ENCODE measurements around the gene RBM12. TPM values are rescaled to one million over a fixed set of nuclear protein-coding genes. Genes with fewer than 3 reads are reported as not detected.

RBM12 gene
- total RNA-seq, 2 experiments from 2014 or later, result 91.7 to 95.2 TPM

DNA sequence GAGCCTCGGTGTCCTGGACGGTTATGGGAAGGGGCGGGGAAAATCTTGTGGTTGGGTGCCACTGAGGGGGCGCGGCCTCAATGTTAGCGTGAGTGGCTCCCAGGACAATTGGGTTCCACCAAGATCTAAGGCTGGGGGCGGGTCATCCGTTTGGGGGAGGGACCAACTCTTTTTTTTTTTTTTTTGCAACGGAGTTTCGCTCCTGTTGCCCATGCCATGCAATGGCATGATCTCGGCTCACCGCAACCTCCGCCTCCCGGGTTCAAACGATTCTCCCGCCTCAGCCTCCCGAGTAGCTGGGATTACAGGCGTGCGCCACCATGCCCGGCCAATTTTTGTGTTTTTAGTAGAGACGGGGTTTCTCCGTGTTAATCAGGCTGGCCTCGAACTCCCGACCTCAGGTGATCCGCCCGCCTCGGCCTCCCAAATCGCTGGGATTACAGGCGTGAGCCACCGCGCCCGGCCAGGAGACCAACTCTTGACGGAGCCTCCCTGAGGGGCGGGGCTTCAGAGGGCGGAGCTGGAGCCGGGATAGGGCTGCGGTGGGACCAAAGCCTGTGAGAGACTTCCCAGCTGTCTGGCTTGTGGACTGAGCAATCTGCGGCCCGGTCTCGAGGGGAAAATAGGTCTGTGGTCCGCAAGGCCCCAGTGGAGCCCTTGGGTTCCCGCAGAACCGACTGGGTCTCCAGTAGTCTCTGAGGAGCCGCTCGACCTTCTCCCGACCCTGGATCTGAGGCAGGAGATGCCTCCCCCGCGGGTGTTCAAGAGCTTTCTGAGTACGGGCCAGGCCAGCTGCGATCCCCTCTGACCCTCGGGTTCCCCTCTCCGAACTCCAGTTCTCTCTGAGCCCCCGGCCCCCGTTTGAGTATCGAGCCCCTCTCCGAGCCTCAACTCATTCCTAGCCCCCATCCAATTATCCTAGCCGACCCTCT lies 48.0 kb downstream of the RBM12 start:
- TF ChIP-seq, protein P1, sequence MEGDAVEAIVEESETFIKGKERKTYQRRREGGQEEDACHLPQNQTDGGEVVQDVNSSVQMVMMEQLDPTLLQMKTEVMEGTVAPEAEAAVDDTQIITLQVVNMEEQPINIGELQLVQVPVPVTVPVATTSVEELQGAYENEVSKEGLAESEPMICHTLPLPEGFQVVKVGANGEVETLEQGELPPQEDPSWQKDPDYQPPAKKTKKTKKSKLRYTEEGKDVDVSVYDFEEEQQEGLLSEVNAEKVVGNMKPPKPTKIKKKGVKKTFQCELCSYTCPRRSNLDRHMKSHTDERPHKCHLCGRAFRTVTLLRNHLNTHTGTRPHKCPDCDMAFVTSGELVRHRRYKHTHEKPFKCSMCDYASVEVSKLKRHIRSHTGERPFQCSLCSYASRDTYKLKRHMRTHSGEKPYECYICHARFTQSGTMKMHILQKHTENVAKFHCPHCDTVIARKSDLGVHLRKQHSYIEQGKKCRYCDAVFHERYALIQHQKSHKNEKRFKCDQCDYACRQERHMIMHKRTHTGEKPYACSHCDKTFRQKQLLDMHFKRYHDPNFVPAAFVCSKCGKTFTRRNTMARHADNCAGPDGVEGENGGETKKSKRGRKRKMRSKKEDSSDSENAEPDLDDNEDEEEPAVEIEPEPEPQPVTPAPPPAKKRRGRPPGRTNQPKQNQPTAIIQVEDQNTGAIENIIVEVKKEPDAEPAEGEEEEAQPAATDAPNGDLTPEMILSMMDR (IDR thresholded peaks at IDR 0.05), result no peak
- H3K27me3 Mint-ChIP-seq, result no peaks in the 10 kb centered on the region
- Histone ChIP-seq H3K4me3 (ENCODE audit: low read length) (peak overlapping the region; percentile 57), H3K4me1 (ENCODE audit: insufficient read depth, low read length) (peaks cover 45% of the 10 kb centered on the region), H3K36me3 (ENCODE audit: insufficient read depth, low read length) (no peaks in the 10 kb centered on the region), H3K9me3 (ENCODE audit: control insufficient read depth in 1 of 2, insufficient read depth in 1 of 2, low read length in 2 of 2) (no peaks in the 10 kb centered on the region), H3K27me3 (ENCODE audit: control insufficient read depth in 1 of 2, insufficient read depth in 2 of 2, low read length in 2 of 2) (no peaks in the 10 kb centered on the region), H3K27ac (ENCODE audit: low read depth in 1 of 2, low read length in 2 of 2) (no peak overlapping the region)
- DNase-seq (peak in 10 of 14 experiments; percentile 26 to 100 (median 50)), ATAC-seq (ENCODE audit: poor library complexity) (no peak)
- ChIA-PET CTCF (interaction anchor here (0.5 to 4.4 kb wide), 7 partner anchors 12 to 1463 kb away, joined by 3 to 57 read pairs (median 3); partner anchors contain the start of genes CPNE1, RBM12 and SCAND1), POLR2A (interaction anchor here (0.6 to 6.8 kb wide), 23 partner anchors 11 to 979 kb away, joined by 3 to 147 read pairs (median 5); partner anchors contain the start of genes CEP250, CPNE1, ERGIC3 and MMP24OS)
- H3K27ac Mint-ChIP-seq, result peak overlapping the region; percentile 94
- peak overlapping the region; percentile 91 for H3K4me3 Mint-ChIP-seq
- no peaks in the 10 kb centered on the region for H3K9me3 Mint-ChIP-seq
- intact Hi-C loops (cut with DNase I, micrococcal nuclease), result loop anchor here (1.0 to 10.0 kb wide), 12 partner anchors 14 to 1624 kb away; partner anchors contain the start of genes ACSS2 (in 1 of the 2), CEP250 (in 1 of the 2), CPNE1 (in 1 of the 2) and ERGIC3 (in 1 of the 2)
- H3K4me1 Mint-ChIP-seq (ENCODE audit: low read depth), result peaks cover 39% of the 10 kb centered on the region
- peaks cover 7% of the 10 kb centered on the region for H3K36me3 Mint-ChIP-seq (ENCODE audit: low read depth)

DNA sequence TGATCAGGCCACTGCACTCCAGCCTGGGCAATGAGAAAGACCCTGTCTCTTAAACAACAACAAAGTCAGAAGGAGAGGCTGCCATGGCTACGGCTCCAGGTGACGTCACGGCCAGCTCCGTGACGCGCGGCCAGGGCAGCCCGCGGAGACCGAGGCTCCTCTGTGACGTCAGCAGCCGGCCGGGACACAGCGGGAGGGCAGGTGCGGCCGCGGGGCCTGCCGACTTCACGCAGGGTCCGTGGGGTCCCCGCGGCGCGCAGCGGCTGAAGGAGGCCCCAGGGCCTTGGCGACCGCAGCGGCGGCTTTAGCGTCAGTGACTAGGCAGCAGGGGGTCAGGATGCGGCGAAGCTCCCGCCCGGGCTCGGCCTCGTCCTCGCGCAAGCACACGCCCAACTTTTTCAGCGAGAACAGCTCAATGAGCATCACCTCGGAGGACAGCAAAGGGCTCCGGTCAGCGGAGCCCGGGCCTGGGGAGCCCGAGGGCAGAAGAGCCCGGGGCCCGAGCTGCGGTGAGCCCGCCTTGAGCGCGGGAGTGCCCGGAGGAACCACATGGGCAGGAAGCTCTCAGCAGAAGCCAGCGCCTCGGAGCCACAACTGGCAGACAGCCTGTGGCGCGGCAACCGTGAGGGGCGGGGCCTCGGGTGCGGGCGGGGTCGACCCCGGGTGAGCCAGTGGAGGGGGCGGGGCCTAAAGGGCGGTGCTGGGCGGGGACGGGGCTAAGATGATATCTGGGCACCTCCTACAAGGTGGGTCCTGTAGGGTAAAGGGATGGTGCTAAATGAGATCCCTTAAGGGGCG lies 48.8 kb downstream of the RBM12 start, which contains the start of gene SPAG4:
Gene SPAG4 (plus strand): TSS at position 163 of the 798 bp plus-strand sequence. CDS start 175 bp downstream, at position 338.
- H3K4me3 Mint-ChIP-seq, result peak within 1 kb of the TSS; percentile 91
- H3K9me3 ChIP-seq (ENCODE audit: control insufficient read depth in 1 of 2, insufficient read depth in 1 of 2, low read length in 2 of 2), result no peaks in the 10 kb centered on the region
- peak; percentile 85 for ATAC-seq (ENCODE audit: poor library complexity)
- peaks cover 45% of the 10 kb centered on the region for H3K4me1 ChIP-seq (ENCODE audit: insufficient read depth, low read length)
- ChIA-PET CTCF (interaction anchor here (1.0 to 1.7 kb wide), 4 partner anchors 11 to 338 kb away, joined by 3 to 4 read pairs (median 4); partner anchors contain the start of gene SCAND1), POLR2A (interaction anchor here (0.8 to 6.8 kb wide), 22 partner anchors 10 to 980 kb away, joined by 3 to 147 read pairs (median 6); partner anchors contain the start of genes CEP250, CPNE1, ERGIC3 and MMP24OS)
- H3K27me3 Mint-ChIP-seq, result no peaks in the 10 kb centered on the region
- H3K4me3 ChIP-seq (ENCODE audit: low read length), result peak within 1 kb of the TSS; percentile 67
- H3K27ac ChIP-seq (ENCODE audit: low read depth in 1 of 2, low read length in 2 of 2), result peak within 1 kb of the TSS; percentile 93 to 97
- peak within 1 kb of the TSS; percentile 94 for H3K27ac Mint-ChIP-seq
- peaks cover 4% of the 10 kb centered on the region for H3K36me3 Mint-ChIP-seq (ENCODE audit: low read depth)
- DNase-seq, result peak; percentile 86 to 100 (median 100)
- no peaks in the 10 kb centered on the region for H3K9me3 Mint-ChIP-seq
- TF ChIP-seq, protein P1 (IDR thresholded peaks at IDR 0.05), result no peak
- no peaks in the 10 kb centered on the region for H3K27me3 ChIP-seq (ENCODE audit: control insufficient read depth in 1 of 2, insufficient read depth in 2 of 2, low read length in 2 of 2)
- intact Hi-C loops (cut with DNase I, micrococcal nuclease), result loop anchor here (1.0 to 10.0 kb wide), 13 partner anchors 15 to 1624 kb away; partner anchors contain the start of genes ERGIC3 (in 2 of the 2), ACSS2 (in 1 of the 2), CEP250 (in 1 of the 2) and CPNE1 (in 1 of the 2)
- no peaks in the 10 kb centered on the region for H3K36me3 ChIP-seq (ENCODE audit: insufficient read depth, low read length)
- H3K4me1 Mint-ChIP-seq (ENCODE audit: low read depth), result peaks cover 39% of the 10 kb centered on the region

DNA sequence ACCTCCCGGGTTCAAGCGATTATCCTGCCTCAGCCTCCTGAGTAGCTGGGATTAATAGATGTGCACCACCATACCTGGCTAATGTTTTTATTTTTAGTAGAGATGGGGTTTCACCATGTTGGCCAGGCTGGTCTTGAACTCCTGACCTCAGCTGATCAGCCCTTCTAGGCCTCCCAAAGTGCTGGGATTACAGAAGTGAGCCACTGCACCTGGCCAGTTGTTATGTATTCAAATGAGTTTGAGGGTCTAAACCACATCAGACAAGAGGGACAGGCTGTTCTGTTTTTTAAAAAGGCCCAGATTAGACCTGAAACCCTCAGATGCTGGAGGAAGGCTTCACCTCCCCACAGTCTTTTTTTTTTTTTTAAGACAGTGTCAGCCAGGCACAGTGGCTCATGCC lies 53.2 kb downstream of the RBM12 start:
- intact Hi-C loops (cut with DNase I, micrococcal nuclease), result loop anchor here in 1 of 2 experiments (10.0 kb wide), 1 partner anchor 737 kb away; the partner anchor contains the start of genes ACSS2 and GGT7
- CTCF ChIA-PET, result no interaction called here
- TF ChIP-seq, protein P1 (IDR thresholded peaks at IDR 0.05), result no peak
- Mint-ChIP-seq H3K27me3 (no peaks in the 10 kb centered on the region), H3K27ac (no peak overlapping the region), H3K9me3 (no peaks in the 10 kb centered on the region), H3K36me3 (ENCODE audit: low read depth) (peaks cover 4% of the 10 kb centered on the region), H3K4me3 (no peak overlapping the region), H3K4me1 (ENCODE audit: low read depth) (peaks cover 9% of the 10 kb centered on the region)
- H3K27me3 ChIP-seq (ENCODE audit: control insufficient read depth in 1 of 2, insufficient read depth in 2 of 2, low read length in 2 of 2), result no peaks in the 10 kb centered on the region
- no peaks in the 10 kb centered on the region for H3K9me3 ChIP-seq (ENCODE audit: control insufficient read depth in 1 of 2, insufficient read depth in 1 of 2, low read length in 2 of 2)
- no peak for DNase-seq
- H3K27ac ChIP-seq (ENCODE audit: low read depth in 1 of 2, low read length in 2 of 2), result no peak overlapping the region
- H3K36me3 ChIP-seq (ENCODE audit: insufficient read depth, low read length), result no peaks in the 10 kb centered on the region
- peaks cover 9% of the 10 kb centered on the region for H3K4me1 ChIP-seq (ENCODE audit: insufficient read depth, low read length)
- no peak for ATAC-seq (ENCODE audit: poor library complexity)
- POLR2A ChIA-PET, result no interaction called here
- no peak overlapping the region for H3K4me3 ChIP-seq (ENCODE audit: low read length)
